HG03135 (cell line): ENCODE results near the gene DZIP1.
"Not testable (repeated sequence)": the region's sequence is repeated elsewhere in the genome, so short reads cannot be mapped to it uniquely, and the experiment has no call there.

Experiments used
- ATAC-seq: cut with Tn5 transposase; IDR thresholded peaks from one replicate; pipeline ENCODE4 v1.9.1; 2021; ENCODE audit warnings: mild to moderate bottlenecking, moderate library complexity; ENCODE audit not compliant: unreplicated experiment

The DZIP1 gene

DNA sequence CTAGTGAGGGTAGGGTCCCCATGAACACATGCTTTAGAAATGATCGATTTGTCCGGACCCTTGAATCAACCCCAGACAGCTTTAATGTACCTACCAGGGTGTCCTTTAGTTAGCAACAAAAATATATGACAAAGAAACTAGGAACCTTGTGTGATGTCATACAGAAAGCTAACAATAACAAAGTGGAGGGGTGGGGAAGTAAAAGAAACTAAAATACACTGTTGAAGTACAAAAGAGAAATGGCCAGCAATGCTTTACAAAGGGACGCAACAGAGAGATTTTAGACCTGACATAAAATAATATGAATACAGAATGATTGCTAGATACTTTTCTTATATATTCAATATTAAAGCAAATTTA lies 40.0 kb downstream of the DZIP1 start:
- no peak for ATAC-seq

DNA sequence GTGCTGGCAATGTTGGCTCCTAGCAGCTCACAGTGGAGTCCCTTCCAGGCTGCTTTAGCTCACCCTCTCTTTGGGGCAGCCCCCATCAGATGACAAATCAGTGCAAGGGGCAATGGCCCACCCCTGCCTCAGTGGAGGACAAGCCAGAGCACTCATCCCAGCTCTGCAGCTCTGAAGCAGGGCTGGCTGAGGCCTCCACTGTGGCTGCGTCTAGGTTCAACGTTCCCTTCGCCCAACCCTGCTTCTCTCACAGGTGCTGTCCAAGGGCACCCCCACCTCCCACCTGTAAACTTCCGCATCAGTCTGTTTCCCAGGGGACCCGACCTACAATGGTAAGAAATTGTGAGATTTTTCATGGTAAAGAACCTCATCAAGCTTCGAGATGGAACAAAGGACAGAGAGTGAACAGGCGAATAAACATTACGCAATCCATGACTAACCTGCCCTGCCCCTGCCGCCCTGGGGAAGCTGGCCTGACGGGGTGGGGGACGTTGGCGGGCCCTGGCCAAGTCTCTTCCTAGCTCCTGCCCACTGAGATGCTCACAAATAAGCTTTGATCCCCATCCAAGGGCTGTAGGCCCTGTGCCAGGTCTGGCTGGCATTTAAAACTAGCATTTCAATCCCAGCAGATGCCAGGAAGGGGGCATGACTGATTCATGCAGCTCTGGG lies 40.5 kb downstream of the DZIP1 start:
- no peak for ATAC-seq

DNA sequence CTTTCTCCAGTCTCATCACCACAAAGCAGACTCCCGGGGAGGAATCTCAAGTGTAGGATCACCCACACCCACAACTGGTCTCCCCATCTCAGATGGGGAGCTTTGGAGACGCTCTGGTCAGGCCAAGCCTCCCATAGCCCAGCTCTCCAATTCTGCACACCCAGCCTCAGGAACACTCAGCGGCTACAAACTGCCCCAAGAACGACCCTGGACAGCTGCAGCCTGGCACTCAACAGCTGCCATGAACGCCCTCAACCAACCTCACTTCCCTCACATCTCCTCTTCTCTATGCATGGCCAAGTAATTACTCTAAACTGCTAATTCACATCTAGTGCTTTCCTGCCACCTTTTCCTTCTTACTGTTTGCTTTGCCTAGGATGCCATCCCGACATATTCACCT lies 42.6 kb downstream of the DZIP1 start:
- ATAC-seq, result no peak

DNA sequence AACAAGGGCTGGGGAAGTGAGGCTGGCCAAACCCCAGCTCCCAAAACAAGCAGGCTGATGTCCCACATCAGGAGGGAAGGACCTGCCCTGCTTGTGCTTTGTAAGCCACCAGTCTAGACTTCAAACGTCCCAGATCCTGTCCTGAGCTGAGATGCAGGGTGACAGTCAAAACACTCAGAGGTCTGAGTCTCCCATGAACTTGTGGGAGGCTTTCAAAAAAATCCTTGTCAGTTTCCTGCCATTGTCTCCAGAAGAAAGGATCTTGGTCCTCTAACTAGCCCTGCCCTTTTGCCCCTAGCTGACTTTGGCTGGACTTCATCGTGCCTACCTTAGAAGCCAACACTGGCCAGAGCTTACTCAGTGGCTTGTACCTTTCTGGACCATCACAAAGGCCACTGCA lies 43.3 kb downstream of the DZIP1 start:
- ATAC-seq, result no peak

DNA sequence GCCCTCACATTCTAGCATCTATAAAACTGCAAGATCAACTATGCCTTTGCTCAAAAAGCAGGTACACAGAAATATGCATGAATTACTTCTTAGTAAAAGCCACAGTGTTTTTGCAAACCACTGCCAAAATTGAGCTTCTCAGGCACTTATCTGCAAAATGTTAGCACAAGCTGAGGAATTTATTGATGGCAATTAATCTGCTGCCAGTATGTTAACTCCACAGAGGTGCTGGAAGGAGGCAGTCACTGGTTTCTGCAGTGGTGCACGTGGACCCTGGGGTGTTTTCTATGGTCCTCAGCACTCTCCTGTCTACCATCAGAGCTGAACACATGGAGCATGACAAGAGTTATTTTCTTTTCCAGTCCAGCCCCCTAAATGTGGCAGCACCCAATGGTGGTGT lies 47.8 kb downstream of the DZIP1 start:
- no peak for ATAC-seq

DNA sequence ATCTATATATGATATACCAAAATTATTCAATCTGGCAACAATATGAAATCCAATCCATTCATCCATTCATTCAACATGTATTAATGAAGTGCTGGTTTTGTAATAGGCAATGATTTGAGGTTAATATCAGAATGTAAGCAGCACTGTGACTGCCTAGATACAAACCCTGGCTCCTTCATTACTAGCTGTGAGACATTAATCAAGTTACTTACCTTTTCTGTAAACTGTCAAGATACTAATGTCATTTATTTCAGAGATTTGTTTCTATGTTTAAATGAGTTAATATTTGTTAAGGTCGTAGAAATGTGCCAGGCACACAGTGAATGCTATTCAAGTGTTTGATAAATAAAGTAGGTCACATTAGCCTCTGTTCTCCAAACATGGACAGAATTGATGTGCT lies 51.0 kb downstream of the DZIP1 start:
- no peak for ATAC-seq

DNA sequence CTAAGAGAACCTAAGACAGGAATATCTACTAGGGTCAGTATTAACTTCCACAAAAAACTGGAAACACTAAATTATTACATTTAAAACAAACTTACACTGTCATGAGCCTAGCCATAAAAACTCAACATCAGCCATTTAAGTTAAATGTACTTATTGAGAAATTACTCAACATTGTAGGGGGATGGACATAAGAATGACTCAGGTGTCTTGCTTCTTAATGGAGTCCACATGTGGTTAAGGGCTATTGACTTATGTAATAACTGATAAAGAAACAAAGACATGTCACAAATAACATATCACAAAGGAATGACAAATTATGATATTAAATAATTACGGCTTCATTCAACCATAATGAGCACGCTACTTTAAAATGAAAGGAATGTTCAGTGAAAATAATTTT lies 55.8 kb downstream of the DZIP1 start:
- ATAC-seq, result no peak

DNA sequence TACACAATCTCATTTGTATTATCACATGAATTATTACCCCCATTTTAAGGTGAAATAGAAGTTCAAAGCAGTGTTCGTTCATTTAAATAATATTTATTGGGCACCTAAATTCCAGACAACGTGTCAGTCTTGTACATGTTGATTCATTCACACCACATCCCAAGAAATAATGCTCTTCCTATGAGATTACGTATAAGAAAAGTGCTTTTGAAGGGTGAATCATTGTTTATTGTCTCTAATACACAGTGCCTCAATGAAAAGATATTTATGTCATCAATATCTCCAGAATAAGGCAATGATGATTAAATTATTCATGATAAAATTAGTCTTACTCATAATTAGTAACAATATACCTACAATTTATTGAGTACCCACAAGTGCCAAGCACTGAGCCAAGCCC lies 56.4 kb downstream of the DZIP1 start:
- no peak for ATAC-seq

DNA sequence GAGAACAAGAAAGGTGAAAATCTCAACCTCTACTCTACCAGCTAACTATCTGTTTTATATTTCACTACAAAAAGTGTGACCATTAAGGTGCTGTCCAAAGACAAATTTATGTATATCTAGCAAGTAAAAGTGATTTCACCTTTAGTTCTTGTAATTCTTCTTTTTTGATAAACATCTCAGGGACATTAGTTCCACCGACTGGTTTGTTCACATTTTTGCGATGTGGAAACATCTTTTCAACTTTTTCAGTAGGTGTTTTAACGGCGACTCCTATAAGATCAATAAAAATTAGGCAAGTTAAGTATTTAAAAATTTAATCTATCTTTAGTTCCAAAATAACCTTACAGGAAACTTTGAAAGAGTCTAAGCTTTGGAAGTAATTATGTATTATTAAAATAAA lies 58.6 kb downstream of the DZIP1 start:
- no peak for ATAC-seq

DNA sequence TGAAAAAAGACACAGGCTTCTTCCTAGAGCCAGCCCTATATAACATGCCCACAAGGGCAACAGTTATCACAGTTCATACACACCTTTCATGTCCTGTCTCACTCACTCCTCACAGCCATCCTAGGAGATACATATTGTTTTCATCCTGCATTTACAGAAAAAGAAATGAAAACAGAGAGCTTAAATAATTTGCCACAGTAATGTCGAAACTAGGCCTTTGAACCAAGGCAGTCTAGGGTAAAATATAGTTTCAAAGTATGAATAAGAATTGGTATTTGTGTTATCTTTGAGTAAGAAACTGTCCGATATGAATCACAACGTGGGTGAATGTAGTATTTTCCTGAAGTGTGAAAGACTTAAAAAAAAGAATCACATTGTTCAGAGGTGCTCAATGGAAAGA lies 65.2 kb downstream of the DZIP1 start:
- peak; percentile 59 for ATAC-seq

DNA sequence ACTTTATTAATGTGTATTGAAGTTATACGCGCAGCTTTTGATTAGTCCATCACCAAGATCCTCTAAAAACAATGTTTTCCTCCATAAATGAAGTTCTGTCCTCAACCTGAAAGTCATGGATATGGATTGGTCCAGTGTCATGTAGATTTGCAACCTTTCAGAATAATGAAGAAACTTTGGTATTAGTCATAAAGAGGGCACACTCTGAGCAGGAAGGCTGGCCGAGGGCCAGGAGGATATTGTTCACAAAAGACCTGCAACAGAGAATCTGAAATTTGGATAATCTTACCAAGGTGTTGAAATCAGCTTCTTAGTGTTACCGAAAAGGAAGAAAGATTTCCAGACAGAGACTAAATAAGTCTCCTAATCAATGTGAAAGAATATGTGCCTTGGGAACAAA lies 71.3 kb downstream of the DZIP1 start:
- ATAC-seq, result no peak

DNA sequence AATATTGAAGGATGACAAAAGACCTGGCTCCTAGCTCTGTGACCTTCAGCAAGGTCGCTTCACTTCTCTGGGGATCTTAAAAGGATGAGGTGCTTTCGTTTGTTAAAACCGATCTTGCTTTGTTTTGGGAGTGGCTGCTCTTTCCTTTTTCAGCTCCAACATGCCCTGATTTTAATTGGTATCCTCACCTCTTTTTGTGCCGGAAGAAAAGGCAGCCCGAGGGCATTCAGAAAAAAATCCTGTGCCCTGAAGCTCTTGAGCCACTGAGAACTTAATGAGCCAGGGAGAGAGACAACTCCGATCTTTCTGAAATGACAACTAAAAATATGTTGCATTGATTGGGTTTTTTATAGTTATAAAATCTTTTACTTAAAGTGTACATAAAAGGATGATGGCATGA lies 72.6 kb downstream of the DZIP1 start:
- ATAC-seq, result no peak

DNA sequence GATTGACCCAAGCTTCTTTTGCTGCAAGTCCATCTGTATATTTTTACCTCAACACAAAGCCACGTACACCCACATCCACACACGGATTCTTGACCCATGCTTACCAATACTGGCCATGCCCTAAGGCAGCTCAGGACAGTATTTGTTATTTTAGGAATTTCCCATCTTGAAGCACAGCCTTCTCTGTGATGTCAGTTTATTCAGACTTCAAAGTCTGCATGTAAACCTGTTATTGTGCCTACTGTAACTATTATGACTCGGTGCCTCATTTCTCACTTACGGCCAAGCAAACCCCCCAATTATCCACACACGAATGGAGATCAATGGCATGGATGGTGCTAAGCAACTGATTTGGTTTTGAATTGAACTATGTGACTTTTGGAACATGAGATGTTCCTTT lies 74.5 kb downstream of the DZIP1 start:
- ATAC-seq, result no peak

DNA sequence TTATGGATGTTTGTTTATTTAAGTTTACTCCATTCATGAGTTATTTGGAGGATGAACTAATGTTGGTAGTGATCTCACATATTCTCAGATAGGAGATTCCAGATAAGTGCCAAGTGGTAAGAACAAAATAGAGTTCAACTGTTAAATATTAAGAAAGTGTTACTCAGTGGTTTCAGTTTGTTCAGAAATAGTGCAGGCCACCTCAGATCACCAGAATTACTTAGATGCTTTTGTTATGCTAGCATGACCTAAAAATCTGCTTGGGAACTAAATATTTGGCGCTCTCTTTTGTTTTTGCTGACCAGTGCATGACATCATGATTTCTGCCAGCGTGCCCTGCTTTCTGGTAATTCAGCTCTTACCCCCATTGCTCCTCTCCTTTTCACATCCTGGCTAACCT lies 76.4 kb downstream of the DZIP1 start:
- ATAC-seq, result no peak

DNA sequence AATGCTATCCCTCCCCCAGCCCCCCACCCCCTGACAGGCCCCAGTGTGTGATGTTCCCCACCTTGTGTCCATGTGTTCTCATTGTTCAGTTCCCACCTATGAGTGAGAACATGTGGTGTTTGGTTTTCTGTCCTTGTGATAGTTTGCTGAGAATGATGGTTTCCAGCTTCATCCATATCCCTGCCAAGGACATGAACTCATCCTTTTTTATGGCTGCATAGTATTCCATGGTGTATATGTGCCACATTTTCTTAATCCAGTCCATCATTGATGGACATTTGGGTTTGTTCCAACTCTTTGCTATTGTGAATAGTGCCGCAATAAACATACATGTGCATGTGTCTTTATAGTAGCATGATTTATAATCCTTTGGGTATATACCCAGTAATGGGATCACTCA lies 78.7 kb downstream of the DZIP1 start:
- not testable (repeated sequence) for ATAC-seq

DNA sequence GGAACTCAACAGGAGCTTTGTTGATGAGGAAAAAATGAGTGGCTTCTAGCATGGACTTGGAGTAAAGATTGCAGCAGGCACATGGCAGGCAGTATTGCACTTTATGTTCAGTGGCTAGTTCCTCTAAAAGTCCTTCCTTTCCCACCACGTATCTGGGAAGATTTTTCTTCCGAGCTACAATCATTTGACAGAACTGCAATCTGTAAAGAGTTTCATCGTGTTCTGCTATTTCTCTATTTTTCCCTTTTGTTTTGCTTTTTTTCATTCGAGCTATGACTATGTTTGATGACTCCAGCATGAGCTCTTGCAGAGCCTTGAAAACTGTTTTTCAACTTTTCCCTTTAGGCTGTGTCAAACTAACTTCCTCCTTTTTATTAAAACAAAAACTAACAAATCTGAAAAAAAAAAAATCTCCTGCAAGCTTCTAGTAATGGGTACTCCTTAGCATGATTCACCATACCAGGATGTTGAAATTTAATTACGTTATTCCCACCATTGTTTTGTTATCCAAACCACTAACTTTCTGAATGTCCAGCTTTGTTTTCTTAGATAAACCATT lies 79.7 kb downstream of the DZIP1 start:
- ATAC-seq, result no peak

DNA sequence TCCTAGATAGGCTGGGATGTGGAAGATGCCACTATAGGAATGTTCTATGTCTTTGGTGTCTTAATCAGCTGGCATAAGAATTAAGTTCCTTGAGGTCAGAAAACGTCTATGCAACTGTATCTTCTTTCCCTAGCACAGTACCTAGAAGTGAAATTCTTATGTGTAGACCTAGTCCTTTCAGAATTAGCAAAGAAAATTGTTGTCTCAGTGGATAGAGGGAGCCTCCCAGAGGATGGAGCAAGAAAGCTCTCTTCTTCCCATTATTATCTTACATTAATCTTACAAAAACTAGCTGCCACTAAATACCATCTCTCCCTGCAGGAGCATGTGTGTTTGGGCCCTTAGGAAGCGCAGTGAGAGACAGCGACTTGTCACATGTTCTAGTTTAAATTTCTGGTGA lies 80.4 kb downstream of the DZIP1 start:
- ATAC-seq, result no peak

DNA sequence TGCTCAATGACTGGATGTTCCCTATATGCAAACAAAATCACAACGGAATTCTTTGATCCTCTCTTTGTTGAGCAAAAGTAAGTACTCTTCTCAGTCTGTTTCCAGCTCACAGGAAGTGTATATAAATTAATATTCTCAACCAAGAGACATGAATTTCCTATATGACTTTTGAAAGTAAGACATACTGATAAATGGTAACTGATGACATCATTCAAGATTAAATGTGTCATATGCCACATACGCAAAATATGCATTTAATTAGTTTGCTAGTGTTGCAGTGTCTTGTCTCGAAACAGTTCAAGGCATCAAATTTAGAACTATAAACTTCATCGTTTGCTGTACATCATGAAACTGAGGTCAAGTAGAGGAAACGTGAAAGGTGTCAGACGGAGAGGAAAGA lies 84.1 kb downstream of the DZIP1 start:
- ATAC-seq, result no peak

DNA sequence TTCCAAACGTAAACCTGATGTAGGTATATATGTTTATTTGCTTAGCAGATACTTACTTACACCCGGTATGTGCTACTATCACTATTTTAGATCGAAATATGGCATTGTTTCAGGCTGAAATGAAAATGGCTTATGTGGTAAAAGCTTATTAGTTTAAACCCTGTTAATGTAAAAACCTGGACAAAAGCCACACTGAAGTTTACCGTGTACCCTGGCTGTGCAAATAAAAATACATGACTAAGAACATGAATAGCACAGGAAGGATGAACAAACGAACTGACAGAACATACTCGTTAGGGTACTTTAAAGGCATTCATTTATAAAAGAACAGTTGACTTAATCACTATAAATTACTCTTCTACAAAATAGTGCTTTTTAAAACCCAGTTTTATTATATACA lies 85.4 kb downstream of the DZIP1 start:
- no peak for ATAC-seq

DNA sequence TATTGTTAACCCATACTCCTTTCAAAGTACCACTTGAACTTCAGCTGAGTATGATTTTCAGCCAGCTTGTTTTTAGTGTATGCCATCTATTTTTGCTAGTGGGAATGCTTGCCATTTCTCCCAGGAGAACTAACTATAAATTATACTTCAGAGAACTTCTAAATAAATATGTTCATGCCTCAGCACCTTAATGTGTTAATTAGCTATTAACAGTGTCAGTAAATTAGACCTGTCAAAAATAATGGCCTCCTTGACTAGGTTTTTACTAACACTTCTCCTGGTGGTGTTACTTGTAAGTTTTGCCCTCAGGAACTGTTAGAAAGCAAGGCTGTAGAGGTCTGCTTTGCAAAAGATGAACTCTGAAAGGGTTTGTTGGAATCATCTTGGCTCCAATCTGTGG lies 87.5 kb downstream of the DZIP1 start:
- no peak for ATAC-seq

DNA sequence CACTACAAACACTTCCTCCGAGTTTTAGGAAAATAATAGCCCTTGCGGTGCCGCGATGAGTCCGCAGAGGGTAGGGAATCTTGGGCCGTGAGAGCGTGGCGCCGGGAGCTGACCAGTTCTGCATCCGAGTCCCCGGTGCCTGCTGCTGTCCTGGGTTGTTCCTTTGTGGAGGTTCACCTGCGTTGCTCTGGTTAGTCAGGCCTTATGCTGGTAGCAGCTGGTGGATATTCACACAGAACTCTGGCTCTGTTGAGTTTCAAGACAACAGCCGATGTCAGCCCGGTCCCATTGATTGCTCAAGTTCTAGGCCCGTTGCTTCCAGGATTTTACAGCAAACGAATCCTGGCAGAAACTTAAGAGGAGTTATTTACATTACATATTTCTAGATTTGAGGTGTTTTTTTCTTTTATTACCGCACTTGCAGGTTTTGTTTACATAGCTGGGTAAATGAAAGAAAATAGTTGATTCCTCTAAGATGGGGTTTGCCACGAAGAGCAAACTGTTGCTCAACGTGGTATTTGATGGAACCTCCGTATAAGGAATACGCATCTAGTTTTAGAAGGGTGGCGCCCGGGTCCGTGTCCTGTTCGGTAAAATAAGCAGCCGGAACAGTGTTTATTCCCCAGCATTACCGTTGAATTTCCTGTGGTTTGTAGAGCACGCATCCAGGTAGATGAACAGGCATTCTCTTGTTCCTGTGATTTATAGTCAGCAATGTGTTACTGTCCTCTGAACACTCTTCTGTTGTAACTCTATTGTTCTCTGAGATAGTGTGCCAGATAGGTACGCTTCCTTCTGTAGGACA lies 90.7 kb downstream of the DZIP1 start:
- no peak for ATAC-seq
